SK-N-SH (cell line): ENCODE data around the gene BLCAP. TPM values are rescaled to one million over a fixed set of nuclear protein-coding genes. Genes with fewer than 3 reads are reported as not detected.

Experiments
- CTCF ChIA-PET: fragments of 300-600, 350-600 bp; formaldehyde crosslinking; extraction: SDS; loops from one replicate; lab custom pipeline; 2021; lab: Yijun Ruan, JAX
- POLR2A ChIA-PET: fragments of 350-600 bp; sonication (Branson Sonifier 250); formaldehyde crosslinking; extraction: SDS; loops from one replicate; lab custom pipeline; 2020; ENCODE audit warnings: antibody characterized with exemption, inconsistent platforms; lab: Yijun Ruan, JAX
- DNase-seq: peaks from one replicate; pipeline ENCODE4 v3.0.0; 2012
- H2AFZ ChIP-seq: fragments of 200-600 bp; sonication (generic); 2 replicates; pipeline ENCODE4 v1.8.1; 2016; ENCODE audit warnings: antibody characterized with exemption, mild to moderate bottlenecking, low read depth
- H3F3A ChIP-seq: fragments of 200-600 bp; sonication (generic); replicated peaks from 2 replicates; pipeline ENCODE3; 2016; ENCODE audit warnings: antibody characterized with exemption, mild to moderate bottlenecking; ENCODE audit not compliant: insufficient read depth
- H3K27ac ChIP-seq, 2 experiments: fragments of 200-500 bp in 1 of 2; fragments of 200-600 bp in 1 of 2; sonication (Bioruptor generic) in 1 of 2; sonication (generic), shearing (Covaris generic) in 1 of 2; 2 replicates each; pipeline versions ENCODE4 v1.5.1 to v1.6.1; 2014 to 2016; ENCODE audit warnings: low read depth in 2 of 2, inconsistent platforms in 1 of 2, low read length in 1 of 2, mild to moderate bottlenecking in 1 of 2, mixed read lengths in 1 of 2
- H3K27me3 ChIP-seq: fragments of 200-600 bp; sonication (generic), shearing (Covaris generic); 2 replicates; pipeline ENCODE4 v1.6.1; 2016; ENCODE audit warnings: mixed run types; ENCODE audit not compliant: insufficient read depth
- H3K36me3 ChIP-seq, 2 experiments: fragments of 200-500 bp in 1 of 2; fragments of 200-600 bp in 1 of 2; sonication (Bioruptor generic) in 1 of 2; sonication (generic) in 1 of 2; replicated peaks in 1 of 2; 2 replicates each; pipeline versions ENCODE3 to v1.5.1; 2014 to 2016; ENCODE audit warnings: low read length in 1 of 2, mild to moderate bottlenecking in 1 of 2; ENCODE audit not compliant: insufficient read depth in 2 of 2, control insufficient read depth in 1 of 2
- H3K4me1 ChIP-seq, 2 experiments: fragments of 200-500 bp in 1 of 2; fragments of 200-600 bp in 1 of 2; sonication (Bioruptor generic) in 1 of 2; sonication (generic), shearing (Covaris generic) in 1 of 2; 2 replicates each; pipeline versions ENCODE4 v1.5.1 to v1.6.1; 2014 to 2016; ENCODE audit warnings: low read depth in 1 of 2, low read length in 1 of 2, mixed run types in 1 of 2; ENCODE audit not compliant: insufficient read depth in 2 of 2, control insufficient read depth in 1 of 2
- H3K4me2 ChIP-seq: fragments of 200-600 bp; sonication (generic), shearing (Covaris generic); 2 replicates; pipeline ENCODE4 v1.6.1; 2017; ENCODE audit warnings: mixed run types
- H3K4me3 ChIP-seq, 2 experiments: fragments of 200-500 bp in 1 of 2; fragments of 200-600 bp in 1 of 2; sonication (Bioruptor generic) in 1 of 2; sonication (generic), shearing (Covaris generic) in 1 of 2; 2 replicates each; pipeline versions ENCODE4 v1.5.1 to v1.8.1; 2014 to 2016; ENCODE audit warnings: low read depth in 2 of 2, inconsistent platforms in 1 of 2, low read length in 1 of 2, mild to moderate bottlenecking in 1 of 2, mixed read lengths in 1 of 2, moderate library complexity in 1 of 2
- H3K79me2 ChIP-seq: fragments of 200-600 bp; sonication (generic); 2 replicates; pipeline ENCODE4 v1.8.1; 2017; ENCODE audit warnings: mild to moderate bottlenecking; ENCODE audit not compliant: insufficient read depth
- H3K9ac ChIP-seq: fragments of 200-600 bp; sonication (generic); 2 replicates; pipeline ENCODE4 v1.6.1; 2017; ENCODE audit warnings: mixed run types
- H3K9me2 ChIP-seq: fragments of 200-600 bp; sonication (generic); 2 replicates; pipeline ENCODE4 v1.6.1; 2017; ENCODE audit warnings: mixed run types
- H3K9me3 ChIP-seq: fragments of 200-600 bp; sonication (generic); 2 replicates; pipeline ENCODE4 v1.6.1; 2017; ENCODE audit warnings: mixed run types, mild to moderate bottlenecking, moderate library complexity
- H4K20me1 ChIP-seq: fragments of 200-600 bp; sonication (generic); 2 replicates; pipeline ENCODE4 v1.6.1; 2017; ENCODE audit warnings: mild to moderate bottlenecking, mixed run types; ENCODE audit not compliant: insufficient read depth
- CHD2 ChIP-seq: fragments of 150-350 bp; IDR thresholded peaks from 2 replicates; pipeline ENCODE4 v1.6.1; 2018; ENCODE audit warnings: low read length; ENCODE audit not compliant: partially characterized antibody
- CTCF ChIP-seq: fragments of 200-600 bp; sonication (generic); IDR thresholded peaks from 2 replicates; pipeline ENCODE4 v1.6.1; 2017; ENCODE audit warnings: antibody characterized with exemption, mild to moderate bottlenecking, moderate library complexity
- EP300 ChIP-seq, 2 experiments: IDR thresholded peaks; 2 replicates each; pipeline versions ENCODE4 v1.4.0 to v1.6.1; 2012; ENCODE audit warnings: borderline replicate concordance in 1 of 2, low read depth in 1 of 2, low read length in 1 of 2
- EZH2phosphoT487 ChIP-seq: fragments of 200-600 bp; sonication (generic); IDR thresholded peaks from 2 replicates; pipeline ENCODE4 v1.6.1; 2017; ENCODE audit warnings: low read depth, mixed run types, mild to moderate bottlenecking, antibody characterized with exemption, moderate library complexity, borderline replicate concordance
- FOSL2 ChIP-seq: IDR thresholded peaks from 2 replicates; pipeline ENCODE4 v1.4.0; 2012; ENCODE audit warnings: low read depth, mild to moderate bottlenecking, moderate library complexity, borderline replicate concordance
- GABPA ChIP-seq: IDR thresholded peaks from 2 replicates; pipeline ENCODE4 v1.4.0; 2012; ENCODE audit warnings: low read depth, mild to moderate bottlenecking
- IRF3 ChIP-seq: fragments of 150-350 bp; IDR thresholded peaks from 2 replicates; pipeline ENCODE4 v1.6.1; 2016; ENCODE audit warnings: mild to moderate bottlenecking, low read depth, low read length
- JUND ChIP-seq: IDR thresholded peaks from 2 replicates; pipeline ENCODE4 v1.4.0; 2012
- MEF2A ChIP-seq: IDR thresholded peaks from 2 replicates; pipeline ENCODE4 v1.4.0; 2012; ENCODE audit warnings: low read depth, borderline replicate concordance
- MXI1 ChIP-seq: IDR thresholded peaks from 2 replicates; pipeline ENCODE4 v1.6.1; 2012; ENCODE audit warnings: mild to moderate bottlenecking, low read depth, low read length, improper control_type of control experiment
- NRF1 ChIP-seq: IDR thresholded peaks from 2 replicates; pipeline ENCODE4 v1.6.1; 2012; ENCODE audit warnings: low read depth, mild to moderate bottlenecking, low read length
- PBX3 ChIP-seq: IDR thresholded peaks from 2 replicates; pipeline ENCODE4; 2012
- POLR2AphosphoS5 ChIP-seq: IDR thresholded peaks from 2 replicates; pipeline ENCODE4 v1.6.1; 2012; ENCODE audit warnings: low read depth, low read length
- RAD21 ChIP-seq: IDR thresholded peaks from 2 replicates; pipeline ENCODE4 v1.6.1; 2012; ENCODE audit warnings: mild to moderate bottlenecking, low read length
- SIN3A ChIP-seq: IDR thresholded peaks from 2 replicates; pipeline ENCODE4 v1.6.1; 2012; ENCODE audit warnings: low read depth, mild to moderate bottlenecking, low read length, moderate library complexity, borderline replicate concordance
- SMC3 ChIP-seq: IDR thresholded peaks from 2 replicates; pipeline ENCODE4 v1.6.1; 2012; ENCODE audit warnings: low read depth, low read length, improper control_type of control experiment
- TAF1 ChIP-seq: IDR thresholded peaks from 2 replicates; pipeline ENCODE4 v1.6.1; 2012; ENCODE audit warnings: low read depth, mild to moderate bottlenecking, low read length, moderate library complexity, borderline replicate concordance
- WGBS: methylation state at CpG from one replicate; pipeline ENCODE4 v1.1.6; 2017; ENCODE audit warnings: low lambda C conversion rate; 5-methylcytosine and 5-hydroxymethylcytosine counted together
- polyA plus RNA-seq, 3 experiments: library from polyadenylated mRNA; depleted of rRNA; stranded (reverse); fragments of >200 nt; gene quantifications; 2 replicates each; pipeline ENCODE4 v1.2.3, GENCODE V29; 2012

BLCAP gene
- polyA plus RNA-seq, 1 of the 3 experiments (the other 2 are of a cell fraction), result 55.8 TPM

GRCh38 chr20:37534401-37535157 is 6.9 kb upstream of the BLCAP start:
- no peaks in the 10 kb centered on the region for H3F3A ChIP-seq
- H4K20me1 ChIP-seq, result no peaks in the 10 kb centered on the region
- TF ChIP-seq POLR2AphosphoS5 (no peak), CHD2 (peak; percentile 19), IRF3 (no peak), SMC3 (peak; percentile 89), MXI1 (no peak), TAF1 (no peak), RAD21 (peak; percentile 99), JUND (no peak), PBX3 (no peak), CTCF (peak; percentile 90)
- H3K9me2 ChIP-seq, result no peaks in the 10 kb centered on the region
- ChIA-PET POLR2A (no interaction called here), CTCF (interaction anchor here (0.5 to 12.5 kb wide), 28 partner anchors 8 to 340 kb away, joined by 3 to 280 read pairs (median 4); no protein-coding TSS in a partner anchor)
- no peaks in the 10 kb centered on the region for H3K9me3 ChIP-seq
- 53% methylated on average over 6 of the region's 6 CpGs for WGBS
- H3K27ac ChIP-seq, result no peak overlapping the region; a peak in 1 of 4 replicates
- H3K4me2 ChIP-seq, result no peak overlapping the region
- no peak overlapping the region for H3K4me3 ChIP-seq
- no peaks in the 10 kb centered on the region for H3K79me2 ChIP-seq
- no peaks in the 10 kb centered on the region for H3K27me3 ChIP-seq
- no peak overlapping the region for H3K9ac ChIP-seq
- DNase-seq, result peak; percentile 61
- no peaks in the 10 kb centered on the region for H3K36me3 ChIP-seq
- peak overlapping the region; percentile 46; the same call in 1 of the 2 replicates for H2AFZ ChIP-seq
- peaks cover 0 to 4% of the 10 kb centered on the region in 2 experiments; a peak in 1 of 4 replicates for H3K4me1 ChIP-seq

DNA sequence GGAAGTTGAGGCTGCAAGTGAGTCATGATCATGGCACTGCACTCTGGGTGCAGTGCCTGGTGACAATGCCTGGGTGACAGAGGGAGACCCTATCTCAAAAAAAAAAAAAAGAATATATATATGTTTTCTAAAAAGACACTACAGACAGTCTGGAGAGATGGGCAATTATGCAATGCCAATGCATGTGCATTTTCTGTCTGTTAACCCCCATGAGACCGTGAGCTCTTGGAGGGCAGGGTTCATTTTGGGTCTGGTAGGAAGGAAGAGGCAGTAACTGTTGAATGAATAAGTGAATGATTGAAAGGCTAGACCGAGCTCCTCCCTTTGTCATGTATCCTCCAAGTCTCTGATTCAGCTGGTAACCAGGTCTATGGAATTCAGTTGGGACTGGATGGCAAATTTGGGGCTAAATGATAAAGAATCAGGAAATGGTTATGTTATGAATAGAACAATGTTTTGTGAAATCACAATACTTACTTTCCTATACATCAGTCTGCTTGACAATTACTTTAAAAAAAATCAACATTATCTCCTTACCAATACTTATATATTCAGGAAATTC is 5.6 kb upstream of the BLCAP start:
- no peak overlapping the region for H3K4me3 ChIP-seq
- no peak overlapping the region for H3K4me2 ChIP-seq
- H3K9me3 ChIP-seq, result no peaks in the 10 kb centered on the region
- no peaks in the 10 kb centered on the region for H3K9me2 ChIP-seq
- ChIA-PET POLR2A (no interaction called here), CTCF (interaction anchor here (0.5 to 12.5 kb wide), 15 partner anchors 9 to 515 kb away, joined by 3 to 280 read pairs (median 5); no protein-coding TSS in a partner anchor)
- no peaks in the 10 kb centered on the region for H3K27me3 ChIP-seq
- no peak overlapping the region for H3K9ac ChIP-seq
- no peaks in the 10 kb centered on the region for H3K36me3 ChIP-seq
- no peaks in the 10 kb centered on the region for H3K79me2 ChIP-seq
- H4K20me1 ChIP-seq, result no peaks in the 10 kb centered on the region
- H3F3A ChIP-seq, result no peaks in the 10 kb centered on the region
- H3K27ac ChIP-seq, result no peak overlapping the region
- H3K4me1 ChIP-seq, result peaks cover 0 to 11% of the 10 kb centered on the region in 2 experiments; a peak in 1 of 4 replicates
- WGBS, result 57% methylated on average over 2 of the region's 2 CpGs
- H2AFZ ChIP-seq, result no peak overlapping the region
- DNase-seq, result no peak
- no peak for TF ChIP-seq EZH2phosphoT487
- TF ChIP-seq CHD2, result no peak
- TF ChIP-seq POLR2AphosphoS5, result no peak
- no peak for TF ChIP-seq CTCF
- TF ChIP-seq JUND, result no peak
- no peak for TF ChIP-seq MEF2A
- TF ChIP-seq GABPA, result no peak
- TF ChIP-seq SMC3, result no peak
- TF ChIP-seq MXI1, result no peak
- no peak for TF ChIP-seq EP300 (IDR thresholded peaks at IDR 0.05; ENCODE audit: borderline replicate concordance in 1 of 2, low read depth in 1 of 2, low read length in 1 of 2)
- no peak for TF ChIP-seq FOSL2
- no peak for TF ChIP-seq NRF1
- no peak for TF ChIP-seq SIN3A
